Measurements from ENCODE around the gene KIT. TPM values are rescaled to one million over a fixed set of nuclear protein-coding genes. Genes with fewer than 3 reads are reported as not detected.

Gene KIT
- total RNA-seq, 2 experiments from 2014 or later: 0.05 to 0.36 TPM

- Histone ChIP-seq H3K9me3 (ENCODE audit: control insufficient read depth in 1 of 2, insufficient read depth in 1 of 2, low read length in 2 of 2) (no peaks in the 10 kb centered on the region), H3K4me1 (ENCODE audit: insufficient read depth, low read length) (peaks cover 20% of the 10 kb centered on the region), H3K27ac (ENCODE audit: low read depth in 1 of 2, low read length in 2 of 2) (no peak overlapping the region), H3K36me3 (ENCODE audit: insufficient read depth, low read length) (no peaks in the 10 kb centered on the region), H3K27me3 (ENCODE audit: control insufficient read depth in 1 of 2, insufficient read depth in 2 of 2, low read length in 2 of 2) (no peaks in the 10 kb centered on the region), H3K4me3 (ENCODE audit: low read length) (no peak overlapping the region)
- Mint-ChIP-seq H3K27me3 (peaks cover 9% of the 10 kb centered on the region), H3K9me3 (no peaks in the 10 kb centered on the region), H3K4me1 (ENCODE audit: low read depth) (peaks cover 12% of the 10 kb centered on the region), H3K4me3 (no peak overlapping the region), H3K36me3 (ENCODE audit: low read depth) (no peaks in the 10 kb centered on the region), H3K27ac (no peak overlapping the region)
- POLR2A ChIA-PET: no interaction called here
- CTCF ChIA-PET: no interaction called here
- TF ChIP-seq CTCF (IDR thresholded peaks at IDR 0.05): no peak
- intact Hi-C loops (cut with DNase I, micrococcal nuclease): no loop called here
- peak in 1 of 14 experiments; percentile 8 for DNase-seq
- ATAC-seq (ENCODE audit: poor library complexity): no peak
These were observed 50.9 kb downstream of the KIT start for GRCh38 chr4:54708339-54709279.

GRCh38 chr4:54709400-54709799 lies 51.6 kb downstream of the KIT start:
- H3K36me3 Mint-ChIP-seq (ENCODE audit: low read depth): no peaks in the 10 kb centered on the region
- TF ChIP-seq CTCF (IDR thresholded peaks at IDR 0.05): no peak
- CTCF ChIA-PET: no interaction called here
- intact Hi-C loops (cut with DNase I, micrococcal nuclease): no loop called here
- Histone ChIP-seq H3K36me3 (ENCODE audit: insufficient read depth, low read length) (no peaks in the 10 kb centered on the region), H3K27ac (ENCODE audit: low read depth in 1 of 2, low read length in 2 of 2) (no peak overlapping the region), H3K4me3 (ENCODE audit: low read length) (no peak overlapping the region), H3K27me3 (ENCODE audit: control insufficient read depth in 1 of 2, insufficient read depth in 2 of 2, low read length in 2 of 2) (no peaks in the 10 kb centered on the region), H3K4me1 (ENCODE audit: insufficient read depth, low read length) (peaks cover 20% of the 10 kb centered on the region), H3K9me3 (ENCODE audit: control insufficient read depth in 1 of 2, insufficient read depth in 1 of 2, low read length in 2 of 2) (no peaks in the 10 kb centered on the region)
- peak in 3 of 14 experiments; percentile 49 to 59 (median 53) for DNase-seq
- peaks cover 9% of the 10 kb centered on the region for H3K27me3 Mint-ChIP-seq
- H3K4me3 Mint-ChIP-seq: no peak overlapping the region
- POLR2A ChIA-PET: no interaction called here
- peaks cover 12% of the 10 kb centered on the region for H3K4me1 Mint-ChIP-seq (ENCODE audit: low read depth)
- ATAC-seq (ENCODE audit: poor library complexity): peak; percentile 44
- H3K27ac Mint-ChIP-seq: no peak overlapping the region
- H3K9me3 Mint-ChIP-seq: no peaks in the 10 kb centered on the region

- ATAC-seq (ENCODE audit: poor library complexity): no peak
- Histone ChIP-seq H3K27ac (ENCODE audit: low read depth in 1 of 2, low read length in 2 of 2) (no peak overlapping the region), H3K4me1 (ENCODE audit: insufficient read depth, low read length) (peaks cover 20% of the 10 kb centered on the region), H3K27me3 (ENCODE audit: control insufficient read depth in 1 of 2, insufficient read depth in 2 of 2, low read length in 2 of 2) (no peaks in the 10 kb centered on the region), H3K4me3 (ENCODE audit: low read length) (no peak overlapping the region), H3K36me3 (ENCODE audit: insufficient read depth, low read length) (no peaks in the 10 kb centered on the region), H3K9me3 (ENCODE audit: control insufficient read depth in 1 of 2, insufficient read depth in 1 of 2, low read length in 2 of 2) (no peaks in the 10 kb centered on the region)
- CTCF ChIA-PET: no interaction called here
- Mint-ChIP-seq H3K27ac (no peak overlapping the region), H3K9me3 (no peaks in the 10 kb centered on the region), H3K36me3 (ENCODE audit: low read depth) (no peaks in the 10 kb centered on the region), H3K27me3 (peaks cover 9% of the 10 kb centered on the region), H3K4me3 (no peak overlapping the region), H3K4me1 (ENCODE audit: low read depth) (peaks cover 12% of the 10 kb centered on the region)
- intact Hi-C loops (cut with DNase I, micrococcal nuclease): no loop called here
- peak in 1 of 14 experiments; percentile 8 for DNase-seq
- TF ChIP-seq CTCF (IDR thresholded peaks at IDR 0.05): no peak
- POLR2A ChIA-PET: no interaction called here
These were observed 54.4 kb downstream of the KIT start for GRCh38 chr4:54712206-54712605.
